OCI-LY1 (cell line): ENCODE data around the gene IGSF3.
A peak's percentile ranks its signal among the peaks of the same experiment; 100 is the strongest.

ENCODE experiments used
- H2AFZ ChIP-seq: fragments of 200-600 bp; sonication (generic), shearing (Covaris generic); 2 replicates; pipeline ENCODE4 v1.6.0; 2014; ENCODE audit warnings: antibody characterized with exemption, mild to moderate bottlenecking, low read length
- H3F3A ChIP-seq: fragments of 200-600 bp; sonication (generic), shearing (Covaris generic); 2 replicates; pipeline ENCODE4 v1.6.0; 2014; ENCODE audit warnings: mild to moderate bottlenecking, antibody characterized with exemption, low read length, moderate library complexity; ENCODE audit not compliant: insufficient read depth
- H3K27ac ChIP-seq: fragments of 200-600 bp; sonication (generic); 2 replicates; pipeline ENCODE4 v1.5.1; 2014; ENCODE audit warnings: low read length, mixed run types, mild to moderate bottlenecking, low read depth; ENCODE audit not compliant: poor library complexity, severe bottlenecking
- H3K27me3 ChIP-seq: fragments of 200-600 bp; sonication (generic); 2 replicates; pipeline ENCODE4 v1.6.0; 2014; ENCODE audit warnings: antibody characterized with exemption, mild to moderate bottlenecking, low read length, moderate library complexity; ENCODE audit not compliant: insufficient read depth
- H3K36me3 ChIP-seq: fragments of 200-600 bp; sonication (generic); 2 replicates; pipeline ENCODE4 v1.6.1; 2014; ENCODE audit warnings: mild to moderate bottlenecking, antibody characterized with exemption, low read length, moderate library complexity, mixed read lengths; ENCODE audit not compliant: insufficient read depth
- H3K4me1 ChIP-seq: fragments of 200-600 bp; sonication (generic); 2 replicates; pipeline ENCODE4 v1.5.1; 2014; ENCODE audit warnings: mild to moderate bottlenecking, low read length, moderate library complexity; ENCODE audit not compliant: insufficient read depth, severe bottlenecking
- H3K4me2 ChIP-seq: fragments of 200-600 bp; sonication (generic), shearing (Covaris generic); 2 replicates; pipeline ENCODE4 v1.6.1; 2014; ENCODE audit warnings: low read length
- H3K4me3 ChIP-seq: fragments of 200-600 bp; sonication (generic); 2 replicates; pipeline ENCODE4 v1.5.1; 2014; ENCODE audit warnings: low read length, low read depth, mild to moderate bottlenecking, mixed read lengths; ENCODE audit not compliant: poor library complexity, severe bottlenecking
- H3K79me2 ChIP-seq: fragments of 200-600 bp; shearing (Covaris generic); 2 replicates; pipeline ENCODE4 v1.6.1; 2016; ENCODE audit warnings: mixed run types, low read length, mixed read lengths; ENCODE audit not compliant: insufficient read depth
- H3K9ac ChIP-seq: fragments of 200-600 bp; sonication (generic), shearing (Covaris generic); 2 replicates; pipeline ENCODE4 v1.6.1; 2014; ENCODE audit warnings: mild to moderate bottlenecking, low read length, mixed read lengths
- H3K9me2 ChIP-seq: fragments of 200-600 bp; sonication (generic), shearing (Covaris generic); 2 replicates; pipeline ENCODE4 v1.6.1; 2014; ENCODE audit warnings: low read depth, mild to moderate bottlenecking, low read length, mixed read lengths
- H3K9me3 ChIP-seq: fragments of 200-600 bp; shearing (Covaris generic); 2 replicates; pipeline ENCODE4 v1.6.1; 2014; ENCODE audit warnings: low read length, mixed read lengths
- H4K20me1 ChIP-seq: fragments of 200-600 bp; sonication (generic), shearing (Covaris generic); 2 replicates; pipeline ENCODE4 v1.6.0; 2016; ENCODE audit warnings: mild to moderate bottlenecking, low read length; ENCODE audit not compliant: insufficient read depth
- EZH2 ChIP-seq: fragments of 200-600 bp; sonication (generic), shearing (Covaris generic); IDR thresholded peaks from 2 replicates; pipeline ENCODE4 v1.8.0; 2017; ENCODE audit warnings: borderline replicate concordance, mixed run types, mild to moderate bottlenecking, antibody characterized with exemption, low read length, moderate library complexity, mixed read lengths
- TF ChIP-seq, protein P1 (sequence below): fragments of 200-600 bp; sonication (generic), shearing (Covaris generic); IDR thresholded peaks from 2 replicates; pipeline ENCODE4 v1.5.1; 2017; ENCODE audit warnings: mild to moderate bottlenecking, antibody characterized with exemption, low read length, moderate library complexity, mixed read lengths

IGSF3 gene

GRCh38 chr1:116671912-116672311 is 4.4 kb upstream of the IGSF3 start:
- Histone ChIP-seq H3K4me2 (no peak overlapping the region), H3K9me3 (no peaks in the 10 kb centered on the region), H3K79me2 (no peaks in the 10 kb centered on the region), H3K27me3 (peaks cover 5% of the 10 kb centered on the region; the same call in 1 of the 2 replicates), H3K4me1 (peaks cover 3% of the 10 kb centered on the region), H3K27ac (no peak overlapping the region), H2AFZ (no peak overlapping the region), H3K9me2 (no peaks in the 10 kb centered on the region), H3F3A (no peaks in the 10 kb centered on the region), H4K20me1 (no peaks in the 10 kb centered on the region), H3K9ac (no peak overlapping the region), H3K36me3 (no peaks in the 10 kb centered on the region), H3K4me3 (no peak overlapping the region)
- TF ChIP-seq EZH2 = no peak
- TF ChIP-seq, protein P1, sequence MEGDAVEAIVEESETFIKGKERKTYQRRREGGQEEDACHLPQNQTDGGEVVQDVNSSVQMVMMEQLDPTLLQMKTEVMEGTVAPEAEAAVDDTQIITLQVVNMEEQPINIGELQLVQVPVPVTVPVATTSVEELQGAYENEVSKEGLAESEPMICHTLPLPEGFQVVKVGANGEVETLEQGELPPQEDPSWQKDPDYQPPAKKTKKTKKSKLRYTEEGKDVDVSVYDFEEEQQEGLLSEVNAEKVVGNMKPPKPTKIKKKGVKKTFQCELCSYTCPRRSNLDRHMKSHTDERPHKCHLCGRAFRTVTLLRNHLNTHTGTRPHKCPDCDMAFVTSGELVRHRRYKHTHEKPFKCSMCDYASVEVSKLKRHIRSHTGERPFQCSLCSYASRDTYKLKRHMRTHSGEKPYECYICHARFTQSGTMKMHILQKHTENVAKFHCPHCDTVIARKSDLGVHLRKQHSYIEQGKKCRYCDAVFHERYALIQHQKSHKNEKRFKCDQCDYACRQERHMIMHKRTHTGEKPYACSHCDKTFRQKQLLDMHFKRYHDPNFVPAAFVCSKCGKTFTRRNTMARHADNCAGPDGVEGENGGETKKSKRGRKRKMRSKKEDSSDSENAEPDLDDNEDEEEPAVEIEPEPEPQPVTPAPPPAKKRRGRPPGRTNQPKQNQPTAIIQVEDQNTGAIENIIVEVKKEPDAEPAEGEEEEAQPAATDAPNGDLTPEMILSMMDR = no peak

DNA sequence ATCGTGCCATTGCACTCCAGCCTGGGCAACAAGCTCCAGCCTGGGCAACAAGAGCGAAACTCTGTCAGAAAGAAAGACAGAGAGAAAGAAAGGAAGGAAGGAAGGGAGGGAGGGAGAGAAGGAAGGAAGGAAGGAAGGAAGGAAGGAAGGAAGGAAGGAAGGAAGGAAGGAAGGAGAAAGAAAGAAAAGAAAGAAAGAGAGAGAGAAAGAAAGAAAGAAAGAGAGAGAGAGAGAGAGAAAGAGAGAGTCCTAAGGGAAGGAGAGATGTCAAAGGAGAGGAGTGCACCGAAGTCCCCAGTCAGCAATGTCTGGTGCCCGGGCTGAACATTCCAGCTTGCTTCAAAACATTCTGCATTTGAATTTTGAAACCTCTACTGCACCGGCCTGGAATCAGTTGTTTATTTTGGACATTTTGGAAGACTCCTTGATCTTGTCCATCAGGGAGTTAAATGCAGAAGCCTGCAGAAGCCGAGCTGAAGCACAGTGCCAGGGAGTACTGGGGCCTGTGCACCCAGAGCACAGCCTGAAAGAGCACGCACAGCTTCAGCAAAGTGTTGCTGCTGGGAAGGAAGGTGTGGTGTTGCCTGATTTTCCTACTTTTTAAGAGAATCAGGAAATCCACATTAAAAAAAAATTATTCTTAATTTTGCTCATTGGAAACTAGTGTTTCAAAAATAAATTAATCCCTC is 3.7 kb upstream of the IGSF3 start:
- Histone ChIP-seq H3K4me1 (peaks cover 7% of the 10 kb centered on the region), H3K27me3 (peaks cover 5% of the 10 kb centered on the region; the same call in 1 of the 2 replicates), H3K4me2 (no peak overlapping the region), H4K20me1 (no peaks in the 10 kb centered on the region), H3K9me2 (no peaks in the 10 kb centered on the region), H3K36me3 (no peaks in the 10 kb centered on the region), H3K27ac (no peak overlapping the region), H3K79me2 (no peaks in the 10 kb centered on the region), H3K9me3 (no peaks in the 10 kb centered on the region), H3F3A (no peaks in the 10 kb centered on the region), H3K9ac (no peak overlapping the region), H2AFZ (no peak overlapping the region), H3K4me3 (no peak overlapping the region)
- TF ChIP-seq EZH2 = no peak
- TF ChIP-seq, protein P1 = no peak

GRCh38 chr1:116668277-116668676 is 744 bp upstream of the IGSF3 start:
- Histone ChIP-seq H2AFZ (no peak overlapping the region), H3K4me2 (no peak overlapping the region; the same call in 1 of the 2 replicates), H3K9me2 (no peaks in the 10 kb centered on the region), H3K27ac (no peak overlapping the region), H3K36me3 (no peaks in the 10 kb centered on the region), H3K27me3 (no peaks in the 10 kb centered on the region; the same call in 1 of the 2 replicates), H3K9ac (no peak overlapping the region), H3F3A (no peaks in the 10 kb centered on the region), H3K79me2 (no peaks in the 10 kb centered on the region), H4K20me1 (no peaks in the 10 kb centered on the region), H3K9me3 (no peaks in the 10 kb centered on the region), H3K4me1 (peaks cover 7% of the 10 kb centered on the region), H3K4me3 (no peak overlapping the region)
- no peak for TF ChIP-seq EZH2

DNA sequence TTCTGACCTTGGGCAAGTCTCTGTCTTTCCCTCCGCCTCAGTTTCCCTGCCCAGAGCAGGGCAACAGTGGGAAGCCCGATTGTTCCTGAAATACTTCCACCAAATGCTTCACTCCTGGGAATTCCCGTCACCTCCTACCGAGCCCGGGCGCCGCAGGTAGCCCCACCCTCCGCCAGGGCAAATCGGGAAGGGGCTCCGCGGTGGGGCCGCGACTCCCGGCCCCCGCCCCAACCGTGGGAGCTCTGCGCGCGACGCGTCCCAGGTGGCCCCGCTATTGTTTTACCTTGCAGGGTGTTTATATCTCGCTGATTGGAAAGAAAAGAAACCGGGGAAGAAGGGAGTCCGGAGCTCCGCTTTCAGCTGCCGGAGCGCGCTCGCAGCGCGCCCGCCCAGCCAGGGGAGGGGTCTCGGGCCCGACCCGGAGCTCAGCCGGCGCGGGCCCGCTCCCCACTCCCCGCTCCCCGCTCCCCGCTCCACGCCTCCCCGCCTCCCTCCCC is 407 bp downstream of the IGSF3 start:
- Histone ChIP-seq H3K9ac (no peak overlapping the region; the same call in 1 of the 2 replicates), H3F3A (no peaks in the 10 kb centered on the region), H3K36me3 (no peaks in the 10 kb centered on the region), H3K27me3 (no peaks in the 10 kb centered on the region; the same call in 1 of the 2 replicates), H3K79me2 (no peaks in the 10 kb centered on the region), H3K9me2 (no peaks in the 10 kb centered on the region), H3K27ac (no peak overlapping the region), H3K4me2 (peak overlapping the region; percentile 71), H3K4me1 (peaks cover 7% of the 10 kb centered on the region), H3K9me3 (no peaks in the 10 kb centered on the region), H2AFZ (no peak overlapping the region), H3K4me3 (peak overlapping the region; percentile 50), H4K20me1 (no peaks in the 10 kb centered on the region)
- no peak for TF ChIP-seq EZH2
- TF ChIP-seq, protein P1 = no peak
